Loucy (cell line): ENCODE data around the gene WDR7.

Experiments
- H2AFZ ChIP-seq: fragments of 200-600 bp; sonication (generic); 2 replicates; pipeline ENCODE4 v1.6.0; 2016; ENCODE audit warnings: antibody characterized with exemption, mild to moderate bottlenecking, low read length, moderate library complexity
- H3F3A ChIP-seq: fragments of 200-600 bp; 2 replicates; pipeline ENCODE4 v1.6.0; 2016; ENCODE audit warnings: antibody characterized with exemption, low read depth, mild to moderate bottlenecking
- H3K27me3 ChIP-seq: fragments of 200-600 bp; sonication (generic); 2 replicates; pipeline ENCODE4 v1.6.1; 2014; ENCODE audit warnings: low read length, mild to moderate bottlenecking; ENCODE audit not compliant: insufficient read depth, poor library complexity, severe bottlenecking
- H3K36me3 ChIP-seq: fragments of 200-600 bp; sonication (generic); 2 replicates; pipeline ENCODE4 v1.6.1; 2016; ENCODE audit warnings: low read length; ENCODE audit not compliant: insufficient read depth
- H3K4me1 ChIP-seq: fragments of 200-600 bp; sonication (generic); 2 replicates; pipeline ENCODE4 v1.5.1; 2014; ENCODE audit warnings: low read length, mild to moderate bottlenecking; ENCODE audit not compliant: insufficient read depth, poor library complexity, severe bottlenecking
- H3K4me2 ChIP-seq: fragments of 200-600 bp; sonication (generic); 2 replicates; pipeline ENCODE4 v1.6.0; 2014; ENCODE audit warnings: antibody characterized with exemption, low read length, low read depth, mild to moderate bottlenecking; ENCODE audit not compliant: poor library complexity, severe bottlenecking
- H3K4me3 ChIP-seq: fragments of 200-600 bp; sonication (generic); 2 replicates; pipeline ENCODE4 v1.5.1; 2014; ENCODE audit warnings: low read length, mild to moderate bottlenecking, mixed read lengths; ENCODE audit not compliant: poor library complexity, severe bottlenecking
- H3K79me2 ChIP-seq: fragments of 200-600 bp; sonication (generic); 2 replicates; pipeline ENCODE4 v1.6.1; 2014; ENCODE audit warnings: low read length; ENCODE audit not compliant: insufficient read depth
- H3K9ac ChIP-seq: fragments of 200-600 bp; sonication (generic); 2 replicates; pipeline ENCODE4 v1.6.0; 2014; ENCODE audit warnings: mild to moderate bottlenecking, low read depth, low read length, moderate library complexity; ENCODE audit not compliant: poor library complexity, severe bottlenecking
- H3K9me2 ChIP-seq: fragments of 200-600 bp; sonication (generic); replicated peaks from 2 replicates; pipeline ENCODE4 v1.6.1; 2016; ENCODE audit warnings: low read depth, low read length, mixed read lengths
- H3K9me3 ChIP-seq: fragments of 200-600 bp; sonication (generic); 2 replicates; pipeline ENCODE4 v1.6.1; 2014; ENCODE audit warnings: mild to moderate bottlenecking, antibody characterized with exemption, low read length, low read depth; ENCODE audit not compliant: insufficient read depth
- H4K20me1 ChIP-seq: fragments of 200-600 bp; sonication (generic); 2 replicates; pipeline ENCODE4 v1.6.0; 2014; ENCODE audit warnings: antibody characterized with exemption, low read length, mild to moderate bottlenecking; ENCODE audit not compliant: insufficient read depth, poor library complexity, severe bottlenecking
- EZH2phosphoT487 ChIP-seq: fragments of 200-600 bp; IDR thresholded peaks from 2 replicates; pipeline ENCODE4 v1.6.1; 2018; ENCODE audit warnings: antibody characterized with exemption, mild to moderate bottlenecking, moderate library complexity, borderline replicate concordance
- TF ChIP-seq, protein P1 (sequence below): fragments of 200-600 bp; sonication (generic); conservative IDR thresholded peaks from 2 replicates; pipeline ENCODE4 v1.5.1; 2014; ENCODE audit warnings: mild to moderate bottlenecking, antibody characterized with exemption, low read length

WDR7 gene

DNA sequence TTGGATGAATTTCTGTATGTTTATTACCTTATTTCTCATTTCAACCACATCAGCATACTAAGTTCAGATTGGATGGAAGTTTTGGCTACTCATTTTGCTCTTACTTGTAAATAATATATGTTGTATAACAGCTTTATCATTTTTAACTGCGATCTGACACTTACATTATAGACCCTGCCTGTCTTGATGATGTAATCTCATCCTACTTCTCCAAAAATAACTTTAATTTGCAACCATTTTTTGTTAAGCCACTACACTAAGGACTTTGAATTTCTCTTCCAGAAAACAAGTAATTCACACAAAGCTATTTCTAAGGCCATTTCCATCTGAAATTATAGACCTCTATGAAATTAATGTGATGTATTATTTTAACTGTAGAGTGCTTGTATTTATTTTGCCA lies 240.7 kb downstream of the WDR7 start:
- Histone ChIP-seq H3K27me3 (no peaks in the 10 kb centered on the region), H3K4me3 (no peak overlapping the region), H4K20me1 (no peaks in the 10 kb centered on the region), H3K4me2 (no peak overlapping the region), H3K4me1 (no peaks in the 10 kb centered on the region), H3K9me2 (no peaks in the 10 kb centered on the region), H3F3A (no peaks in the 10 kb centered on the region), H2AFZ (no peak overlapping the region), H3K9ac (no peak overlapping the region), H3K36me3 (no peaks in the 10 kb centered on the region), H3K9me3 (no peaks in the 10 kb centered on the region), H3K79me2 (no peaks in the 10 kb centered on the region)
- TF ChIP-seq, protein P1, sequence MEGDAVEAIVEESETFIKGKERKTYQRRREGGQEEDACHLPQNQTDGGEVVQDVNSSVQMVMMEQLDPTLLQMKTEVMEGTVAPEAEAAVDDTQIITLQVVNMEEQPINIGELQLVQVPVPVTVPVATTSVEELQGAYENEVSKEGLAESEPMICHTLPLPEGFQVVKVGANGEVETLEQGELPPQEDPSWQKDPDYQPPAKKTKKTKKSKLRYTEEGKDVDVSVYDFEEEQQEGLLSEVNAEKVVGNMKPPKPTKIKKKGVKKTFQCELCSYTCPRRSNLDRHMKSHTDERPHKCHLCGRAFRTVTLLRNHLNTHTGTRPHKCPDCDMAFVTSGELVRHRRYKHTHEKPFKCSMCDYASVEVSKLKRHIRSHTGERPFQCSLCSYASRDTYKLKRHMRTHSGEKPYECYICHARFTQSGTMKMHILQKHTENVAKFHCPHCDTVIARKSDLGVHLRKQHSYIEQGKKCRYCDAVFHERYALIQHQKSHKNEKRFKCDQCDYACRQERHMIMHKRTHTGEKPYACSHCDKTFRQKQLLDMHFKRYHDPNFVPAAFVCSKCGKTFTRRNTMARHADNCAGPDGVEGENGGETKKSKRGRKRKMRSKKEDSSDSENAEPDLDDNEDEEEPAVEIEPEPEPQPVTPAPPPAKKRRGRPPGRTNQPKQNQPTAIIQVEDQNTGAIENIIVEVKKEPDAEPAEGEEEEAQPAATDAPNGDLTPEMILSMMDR: no peak
- TF ChIP-seq EZH2phosphoT487: no peak

DNA sequence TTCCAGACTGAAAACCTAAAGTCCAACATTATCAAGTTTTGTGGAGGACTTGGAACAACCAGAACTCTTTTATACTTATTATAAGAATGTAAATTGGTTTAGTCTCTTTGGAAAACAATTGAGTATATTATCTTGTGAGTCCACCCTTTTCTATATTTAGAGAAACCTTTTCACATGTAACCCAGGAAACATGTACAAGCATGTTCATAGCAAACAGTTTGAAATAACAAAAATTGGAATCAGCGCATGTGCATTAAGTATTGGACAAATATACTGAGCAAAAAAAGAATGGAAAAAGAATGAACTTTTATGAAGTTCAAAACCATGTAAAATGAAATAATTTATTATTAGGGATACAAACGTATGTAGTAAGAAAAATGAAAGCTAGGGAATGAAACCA lies 246.0 kb downstream of the WDR7 start:
- Histone ChIP-seq H3K79me2 (no peaks in the 10 kb centered on the region), H3K36me3 (no peaks in the 10 kb centered on the region), H4K20me1 (no peaks in the 10 kb centered on the region), H3K27me3 (no peaks in the 10 kb centered on the region), H3F3A (no peaks in the 10 kb centered on the region), H3K9me2 (no peaks in the 10 kb centered on the region), H3K9ac (no peak overlapping the region), H3K4me3 (no peak overlapping the region), H3K4me2 (no peak overlapping the region), H3K9me3 (no peaks in the 10 kb centered on the region), H2AFZ (no peak overlapping the region), H3K4me1 (peaks cover 10% of the 10 kb centered on the region)
- TF ChIP-seq, protein P1: no peak
- no peak for TF ChIP-seq EZH2phosphoT487

DNA sequence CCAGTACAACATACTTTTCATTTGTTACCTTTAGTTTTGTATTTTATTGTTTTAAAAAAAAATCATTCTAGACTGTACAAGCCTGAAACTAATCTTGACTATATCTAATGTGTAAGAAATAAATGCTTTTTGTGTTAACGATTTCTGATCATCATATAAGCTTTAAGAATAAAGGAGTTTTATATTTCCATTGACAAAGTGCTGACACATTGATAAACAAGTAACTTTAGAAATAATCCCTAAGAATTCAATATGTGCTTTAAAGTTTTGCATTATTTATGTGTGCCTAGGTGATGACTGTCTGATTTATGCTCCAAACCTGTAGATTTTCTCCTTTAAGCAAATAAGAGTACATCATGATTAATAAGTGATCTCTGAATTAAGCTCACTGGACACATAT lies 248.5 kb downstream of the WDR7 start:
- H3K9me3 ChIP-seq: no peaks in the 10 kb centered on the region
- H2AFZ ChIP-seq: no peak overlapping the region
- no peak overlapping the region for H3K4me3 ChIP-seq

More for the DNA sequence above, 248.5 kb downstream of the WDR7 start:
- Histone ChIP-seq H3K36me3 (no peaks in the 10 kb centered on the region), H3K79me2 (no peaks in the 10 kb centered on the region), H3K27me3 (no peaks in the 10 kb centered on the region), H3K9me2 (no peaks in the 10 kb centered on the region), H3F3A (no peaks in the 10 kb centered on the region), H3K4me1 (peaks cover 10% of the 10 kb centered on the region), H3K4me2 (no peak overlapping the region), H4K20me1 (no peaks in the 10 kb centered on the region), H3K9ac (no peak overlapping the region)
- TF ChIP-seq EZH2phosphoT487: no peak
- TF ChIP-seq, protein P1: no peak
